ENCODE data around the gene EFCAB9.

EFCAB9 gene

GRCh38 chr5:172224996-172225395 lies 31.0 kb downstream of the EFCAB9 start:
- no peaks in the 10 kb centered on the region for H3K9me3 ChIP-seq (ENCODE audit: severe bottlenecking)
- H3K27ac ChIP-seq: no peak overlapping the region
- no peak for TF ChIP-seq CTCF (IDR thresholded peaks at IDR 0.05; ENCODE audit: low read depth, low read length)
- peaks cover 47% of the 10 kb centered on the region for H3K36me3 ChIP-seq
- H3K4me3 ChIP-seq (ENCODE audit: low read depth, low read length): no peak overlapping the region
- no peak for DNase-seq
- H3K27me3 ChIP-seq (ENCODE audit: insufficient read depth, low read depth, severe bottlenecking): no peaks in the 10 kb centered on the region

- no peaks in the 10 kb centered on the region for H3K27me3 ChIP-seq (ENCODE audit: insufficient read depth, low read depth, severe bottlenecking)
- H3K27ac ChIP-seq: no peak overlapping the region
- no peak for TF ChIP-seq CTCF (IDR thresholded peaks at IDR 0.05; ENCODE audit: low read depth, low read length)
- no peak overlapping the region for H3K4me3 ChIP-seq (ENCODE audit: low read depth, low read length)
- H3K9me3 ChIP-seq (ENCODE audit: severe bottlenecking): no peaks in the 10 kb centered on the region
- DNase-seq: no peak
- H3K36me3 ChIP-seq: peaks cover 54% of the 10 kb centered on the region
These were observed 35.9 kb downstream of the EFCAB9 start for GRCh38 chr5:172229904-172230303.

GRCh38 chr5:172234031-172234430 lies 40.1 kb downstream of the EFCAB9 start:
- no peak for TF ChIP-seq CTCF (IDR thresholded peaks at IDR 0.05; ENCODE audit: low read depth, low read length)
- Histone ChIP-seq H3K27ac (no peak overlapping the region), H3K4me3 (ENCODE audit: low read depth, low read length) (no peak overlapping the region)

GRCh38 chr5:172235132-172235780 lies 41.3 kb downstream of the EFCAB9 start:
- no peak for DNase-seq
- Histone ChIP-seq H3K36me3 (peaks cover 30% of the 10 kb centered on the region), H3K4me3 (ENCODE audit: low read depth, low read length) (no peak overlapping the region), H3K9me3 (ENCODE audit: severe bottlenecking) (no peaks in the 10 kb centered on the region), H3K27me3 (ENCODE audit: insufficient read depth, low read depth, severe bottlenecking) (no peaks in the 10 kb centered on the region), H3K27ac (no peak overlapping the region)
- TF ChIP-seq CTCF (IDR thresholded peaks at IDR 0.05; ENCODE audit: low read depth, low read length): no peak

More at GRCh38 chr5:172234031-172234430, 40.1 kb downstream of the EFCAB9 start:
- Histone ChIP-seq H3K36me3 (peaks cover 35% of the 10 kb centered on the region), H3K9me3 (ENCODE audit: severe bottlenecking) (no peaks in the 10 kb centered on the region), H3K27me3 (ENCODE audit: insufficient read depth, low read depth, severe bottlenecking) (no peaks in the 10 kb centered on the region)
- no peak for DNase-seq

GRCh38 chr5:172235827-172236736 lies 42.1 kb downstream of the EFCAB9 start:
- Histone ChIP-seq H3K27ac (no peak overlapping the region), H3K4me3 (ENCODE audit: low read depth, low read length) (no peak overlapping the region), H3K27me3 (ENCODE audit: insufficient read depth, low read depth, severe bottlenecking) (no peaks in the 10 kb centered on the region), H3K9me3 (ENCODE audit: severe bottlenecking) (no peaks in the 10 kb centered on the region), H3K36me3 (peaks cover 24% of the 10 kb centered on the region)
- no peak for DNase-seq
- TF ChIP-seq CTCF (IDR thresholded peaks at IDR 0.05; ENCODE audit: low read depth, low read length): no peak
